Measurements from ENCODE around the gene LSAMP. TPM values are rescaled to one million over a fixed set of nuclear protein-coding genes. Genes with fewer than 3 reads are reported as not detected.

The LSAMP gene
- total RNA-seq, 1 experiment from 2014 or later = 3.1 TPM

GRCh38 chr3:115804713-115805119 is 640.6 kb downstream of the LSAMP start:
- in situ Hi-C loops (cut with HindIII; ENCODE audit: low pct_unique_long_range_greater_than_20kb, low sequenced_read_pairs) (no loop called here), intact Hi-C loops (cut with micrococcal nuclease; ENCODE audit: unreplicated experiment) (no loop called here)
- ATAC-seq (no peak), DNase-seq (ENCODE audit: low read depth, low spot score) (no peak)
- ChIA-PET POLR2A (no interaction called here), CTCF (no interaction called here)
- Histone ChIP-seq H3K4me3 (ENCODE audit: low read depth in 2 of 2, low read length in 2 of 2) (no peak overlapping the region), H3K27me3 (ENCODE audit: control insufficient read depth, insufficient read depth, low read length) (peaks cover 4% of the 10 kb centered on the region), H3K36me3 (ENCODE audit: control insufficient read depth, insufficient read depth, low read length) (no peaks in the 10 kb centered on the region), H3K4me1 (ENCODE audit: control insufficient read depth, insufficient read depth, low read length) (no peaks in the 10 kb centered on the region), H3K9me3 (ENCODE audit: control insufficient read depth, insufficient read depth, low read depth, low read length) (no peaks in the 10 kb centered on the region), H3K27ac (ENCODE audit: low read length) (no peak overlapping the region)
- BruUV-seq (replicated peaks) = no TSS peak
- no peak for TF ChIP-seq SIN3A (IDR thresholded peaks at IDR 0.05; ENCODE audit: borderline replicate concordance, insufficient read depth, low read depth, low read length)
- no peak for TF ChIP-seq TCF7L2 (IDR thresholded peaks at IDR 0.05; ENCODE audit: low read depth, low read length)
- no peak for TF ChIP-seq CTCF (IDR thresholded peaks at IDR 0.05)

GRCh38 chr3:115804200-115804599 is 641.1 kb downstream of the LSAMP start:
- ChIA-PET POLR2A (no interaction called here), CTCF (no interaction called here)
- no peak overlapping the region for H3K27ac ChIP-seq (ENCODE audit: low read length)
- H3K9me3 ChIP-seq (ENCODE audit: control insufficient read depth, insufficient read depth, low read depth, low read length) = no peaks in the 10 kb centered on the region
- no TSS peak for BruUV-seq (replicated peaks)
- ATAC-seq (no peak), DNase-seq (ENCODE audit: low read depth, low spot score) (no peak)
- intact Hi-C loops (cut with micrococcal nuclease; ENCODE audit: unreplicated experiment) (no loop called here), in situ Hi-C loops (cut with HindIII; ENCODE audit: low pct_unique_long_range_greater_than_20kb, low sequenced_read_pairs) (no loop called here)
- no peaks in the 10 kb centered on the region for H3K4me1 ChIP-seq (ENCODE audit: control insufficient read depth, insufficient read depth, low read length)
- TF ChIP-seq CTCF (IDR thresholded peaks at IDR 0.05) = no peak
- TF ChIP-seq REST (IDR thresholded peaks at IDR 0.05; ENCODE audit: insufficient read depth in 1 of 2, low read depth in 2 of 2, low read length in 1 of 2) = no peak
- TF ChIP-seq POLR2AphosphoS5 (IDR thresholded peaks at IDR 0.05; ENCODE audit: low read depth, low read length) = no peak
- no peak for TF ChIP-seq TCF7L2 (IDR thresholded peaks at IDR 0.05; ENCODE audit: low read depth, low read length)
- TF ChIP-seq SIN3A (IDR thresholded peaks at IDR 0.05; ENCODE audit: borderline replicate concordance, insufficient read depth, low read depth, low read length) = no peak
- H3K27me3 ChIP-seq (ENCODE audit: control insufficient read depth, insufficient read depth, low read length) = peaks cover 4% of the 10 kb centered on the region
- H3K4me3 ChIP-seq (ENCODE audit: low read depth in 2 of 2, low read length in 2 of 2) = no peak overlapping the region
- H3K36me3 ChIP-seq (ENCODE audit: control insufficient read depth, insufficient read depth, low read length) = no peaks in the 10 kb centered on the region
